CD4-positive, alpha-beta T cell (primary cell): ENCODE measurements around the gene TMEM237. TPM values are rescaled to one million over a fixed set of nuclear protein-coding genes. Genes with fewer than 3 reads are reported as not detected.
A peak's percentile ranks its signal among the peaks of the same experiment; 100 is the strongest.

Source experiments
- ATAC-seq: fragments of 200-7000 bp; cut with Tn5 transposase; one replicate; pipeline ENCODE4 v1.10.0; 2022; ENCODE audit warnings: mild to moderate bottlenecking; ENCODE audit not compliant: poor library complexity
- CTCF ChIA-PET: fragments of 350-600 bp; sonication (Branson Sonifier 250); formaldehyde crosslinking; loops from one replicate; lab custom pipeline; 2021; ENCODE audit warnings: antibody characterized with exemption, inconsistent platforms; lab: Charles Lee
- POLR2A ChIA-PET: fragments of 350-600 bp; sonication (Branson Sonifier 250); formaldehyde crosslinking; loops from one replicate; lab custom pipeline; 2021; ENCODE audit warnings: antibody characterized with exemption, inconsistent platforms; lab: Charles Lee
- DNase-seq, 14 experiments: peaks; one replicate each; pipeline ENCODE4 v3.0.0-alpha.2; 2013 to 2020; ENCODE audit warnings: mixed read lengths in 2 of 14
- H3K27ac ChIP-seq, 2 donors: one replicate each; pipeline versions ENCODE4 v1.5.1 to v1.7.0; 2013; ENCODE audit warnings: low read length in 2 of 2, low read depth in 1 of 2, mild to moderate bottlenecking in 1 of 2
- H3K27me3 ChIP-seq, 2 experiments: 1 replicate in 1 of 2; 2 replicates in 1 of 2; pipeline versions ENCODE4 v1.6.1 to v1.7.0; 2013; ENCODE audit warnings: low read length in 2 of 2, control low read depth in 1 of 2, mild to moderate bottlenecking in 1 of 2, moderate library complexity in 1 of 2; ENCODE audit not compliant: insufficient read depth in 2 of 2, control insufficient read depth in 1 of 2
- H3K36me3 ChIP-seq: one replicate; pipeline ENCODE4 v1.6.1; 2013; ENCODE audit warnings: low read length, control low read depth; ENCODE audit not compliant: insufficient read depth
- H3K4me1 ChIP-seq: one replicate; pipeline ENCODE4 v1.6.1; 2013; ENCODE audit warnings: low read length, control low read depth; ENCODE audit not compliant: insufficient read depth
- H3K4me3 ChIP-seq: one replicate; pipeline ENCODE4 v1.5.1; 2013; ENCODE audit warnings: mild to moderate bottlenecking, low read length, moderate library complexity
- H3K9me3 ChIP-seq, 2 experiments: 1 replicate in 1 of 2; 2 replicates in 1 of 2; pipeline versions ENCODE4 v1.6.1 to v1.7.0; 2013; ENCODE audit warnings: low read length in 2 of 2, mild to moderate bottlenecking in 2 of 2, control low read depth in 1 of 2, moderate library complexity in 1 of 2; ENCODE audit not compliant: control insufficient read depth in 1 of 2, insufficient read depth in 1 of 2
- H3K27ac Mint-ChIP-seq: one replicate; pipeline ENCODE4 v1.8.0; 2020; ENCODE audit warnings: mixed read lengths
- H3K27me3 Mint-ChIP-seq: one replicate; pipeline ENCODE4 v1.8.0; 2021; ENCODE audit warnings: mixed read lengths
- H3K36me3 Mint-ChIP-seq: one replicate; pipeline ENCODE4 v1.8.0; 2021; ENCODE audit warnings: low read depth, mixed read lengths
- H3K4me1 Mint-ChIP-seq: one replicate; pipeline ENCODE4 v1.8.0; 2021; ENCODE audit warnings: low read depth, mixed read lengths
- H3K4me3 Mint-ChIP-seq: one replicate; pipeline ENCODE4 v1.8.0; 2020; ENCODE audit warnings: mild to moderate bottlenecking, mixed read lengths
- H3K9me3 Mint-ChIP-seq: one replicate; pipeline ENCODE4 v1.8.0; 2020; ENCODE audit warnings: mixed read lengths
- CTCF ChIP-seq: fragments of 200-600 bp; IDR thresholded peaks from one replicate; pipeline ENCODE4 v1.8.0; 2022; ENCODE audit warnings: antibody characterized with exemption, mild to moderate bottlenecking
- intact Hi-C, 2 experiments: fragments of 100-400 bp; cut with DNase I in 1 of 2; cut with micrococcal nuclease in 1 of 2; formaldehyde crosslinking; loops; one replicate each; pipeline versions ENCODE4 v1.15.1 to v1.9.0; 2023 to 2025; cut with DNase I, micrococcal nuclease
- total RNA-seq, 174 experiments: library from RNA in 2 of 174; stranded (reverse) in 2 of 174; gene quantifications; one replicate each; pipeline ENCODE4 v1.2.3 and lab custom pipeline; 2021 to 2026

TMEM237 gene
- total RNA-seq, 2 experiments from 2014 or later: 4.0 to 4.6 TPM

DNA sequence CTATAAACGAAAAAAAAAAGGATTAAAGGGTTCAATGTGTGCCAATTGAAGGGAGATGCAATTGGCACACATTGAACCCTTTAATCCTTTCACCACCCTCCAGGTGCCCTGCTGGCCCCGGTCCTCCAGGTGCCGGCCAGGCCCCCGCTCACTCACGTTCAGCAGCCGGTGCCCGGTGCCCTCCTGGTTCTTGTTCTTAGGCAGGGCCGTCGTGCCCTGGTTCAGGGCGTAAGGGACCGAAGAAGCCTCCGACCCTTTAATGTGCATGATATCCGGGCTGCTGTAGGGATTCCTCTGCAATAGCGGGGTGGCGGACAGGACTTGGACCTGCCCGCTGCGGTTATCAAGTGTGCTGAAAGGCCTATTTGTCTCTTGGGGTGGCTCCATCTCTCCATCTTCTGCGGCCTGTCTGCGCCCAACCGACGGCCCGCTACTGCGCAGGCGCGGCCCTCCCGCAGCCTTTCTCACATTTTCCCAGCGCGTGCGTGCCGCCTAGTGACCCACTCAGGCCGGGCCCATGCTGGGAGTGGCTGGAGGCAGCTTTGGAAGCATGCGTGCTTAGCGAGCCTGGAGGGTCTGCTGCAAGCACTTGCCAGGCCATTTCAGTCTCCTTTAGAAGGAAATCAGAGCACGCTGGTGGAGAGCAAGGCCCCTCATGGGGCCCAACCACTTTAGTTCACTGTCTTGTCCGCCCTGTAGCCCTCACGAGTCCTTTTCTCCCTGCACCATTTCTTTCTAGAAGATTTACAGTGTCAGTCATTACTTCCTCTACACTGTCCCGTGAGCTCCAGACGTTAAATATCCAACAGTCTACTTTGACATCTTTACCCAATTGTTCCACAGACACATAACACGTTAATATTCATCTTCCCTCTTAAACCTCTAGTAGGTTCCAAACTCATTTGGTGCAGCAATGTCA lies 24.3 kb downstream of the TMEM237 start:
- Mint-ChIP-seq H3K9me3 (no peaks in the 10 kb centered on the region), H3K4me3 (no peak overlapping the region), H3K27ac (no peak overlapping the region), H3K27me3 (no peaks in the 10 kb centered on the region), H3K4me1 (no peaks in the 10 kb centered on the region), H3K36me3 (no peaks in the 10 kb centered on the region)
- H3K4me1 ChIP-seq: no peaks in the 10 kb centered on the region
- DNase-seq: peak in 3 of 14 experiments; percentile 4 to 19 (median 16)
- CTCF ChIA-PET: no interaction called here
- H3K9me3 ChIP-seq: peaks cover 0 to 6% of the 10 kb centered on the region in 2 experiments
- intact Hi-C loops: no loop called here
- H3K36me3 ChIP-seq: no peaks in the 10 kb centered on the region
- H3K27me3 ChIP-seq: no peaks in the 10 kb centered on the region
- ATAC-seq: no peak
- TF ChIP-seq CTCF: no peak
- H3K27ac ChIP-seq: no peak overlapping the region
- POLR2A ChIA-PET: no interaction called here
- no peak overlapping the region for H3K4me3 ChIP-seq

DNA sequence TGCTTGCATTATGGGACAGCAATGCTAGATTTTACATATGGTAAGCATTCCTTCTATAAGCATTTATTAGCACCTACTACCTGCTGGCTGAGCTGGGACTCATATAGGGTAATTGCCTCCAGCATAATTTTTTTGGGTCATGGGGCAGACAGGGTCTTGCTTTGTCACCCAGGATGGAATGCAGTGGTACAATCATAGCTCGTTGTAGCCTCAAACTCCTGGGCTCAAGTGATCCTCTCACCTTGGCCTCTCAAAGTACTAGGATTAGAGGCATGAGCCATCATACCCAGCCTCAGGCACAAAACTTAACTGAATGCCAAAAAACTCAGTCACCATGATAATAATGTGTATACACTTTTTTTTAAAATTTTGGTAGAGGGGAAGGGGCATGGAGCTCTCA lies 35.3 kb downstream of the TMEM237 start:
- Mint-ChIP-seq H3K27ac (no peak overlapping the region), H3K36me3 (no peaks in the 10 kb centered on the region), H3K9me3 (peaks cover 8% of the 10 kb centered on the region), H3K4me3 (no peak overlapping the region), H3K4me1 (no peaks in the 10 kb centered on the region), H3K27me3 (peaks cover 21% of the 10 kb centered on the region)
- peaks cover 0 to 3% of the 10 kb centered on the region in 2 experiments for H3K27me3 ChIP-seq
- ATAC-seq (no peak), DNase-seq (no peak)
- H3K4me3 ChIP-seq: no peak overlapping the region
- intact Hi-C loops: no loop called here
- peaks cover 0 to 12% of the 10 kb centered on the region in 2 experiments for H3K9me3 ChIP-seq
- H3K27ac ChIP-seq: no peak overlapping the region
- TF ChIP-seq CTCF: no peak
- ChIA-PET POLR2A (no interaction called here), CTCF (no interaction called here)
- no peaks in the 10 kb centered on the region for H3K4me1 ChIP-seq
- H3K36me3 ChIP-seq: no peaks in the 10 kb centered on the region

DNA sequence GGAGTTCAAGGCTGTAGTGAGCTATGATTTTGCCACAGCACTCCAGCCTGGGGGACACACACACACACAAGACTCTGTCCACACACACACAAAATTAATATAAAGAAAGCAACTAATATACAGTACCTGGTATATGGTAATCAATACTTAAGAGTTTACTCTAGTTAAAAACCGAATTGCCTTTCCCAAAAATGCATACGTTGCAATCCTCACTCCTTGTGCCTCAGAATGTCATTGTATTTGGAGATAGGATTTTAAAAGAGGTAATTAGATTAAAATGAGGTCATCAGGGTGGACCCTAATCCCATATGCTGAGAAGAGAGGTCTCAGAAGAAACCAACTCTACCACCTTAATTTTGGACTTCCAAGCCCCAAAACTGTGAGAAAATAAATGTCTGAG lies 35.7 kb downstream of the TMEM237 start:
- Mint-ChIP-seq H3K36me3 (no peaks in the 10 kb centered on the region), H3K27ac (no peak overlapping the region), H3K4me1 (no peaks in the 10 kb centered on the region), H3K4me3 (no peak overlapping the region), H3K27me3 (peaks cover 21% of the 10 kb centered on the region), H3K9me3 (peaks cover 8% of the 10 kb centered on the region)
- DNase-seq: no peak
- H3K36me3 ChIP-seq: no peaks in the 10 kb centered on the region
- peaks cover 0 to 3% of the 10 kb centered on the region in 2 experiments for H3K27me3 ChIP-seq
- no peaks in the 10 kb centered on the region for H3K4me1 ChIP-seq
- H3K9me3 ChIP-seq: peaks cover 0 to 8% of the 10 kb centered on the region in 2 experiments
- H3K27ac ChIP-seq: no peak overlapping the region
- POLR2A ChIA-PET: no interaction called here
- intact Hi-C loops: no loop called here
- TF ChIP-seq CTCF: no peak
- ATAC-seq: no peak
- no peak overlapping the region for H3K4me3 ChIP-seq
- CTCF ChIA-PET: no interaction called here
